Panc1 (cell line): Measurements from ENCODE around the gene ELOB. TPM values are rescaled to one million over a fixed set of nuclear protein-coding genes. Genes with fewer than 3 reads are reported as not detected.

Experiments
- ATAC-seq: fragments of 200-7000 bp; cut with Tn5 transposase; 2 replicates; pipeline ENCODE4 v1.9.1; 2020; ENCODE audit warnings: mild to moderate bottlenecking, moderate library complexity
- BruUV-seq: library from RNA; stranded (reverse); fragments of 400-500 nt; replicated peaks from 2 replicates; lab custom pipeline; 2021; lab: Mats Ljungman, UMichigan
- CTCF ChIA-PET: fragments of 300-600 bp; sonication (Branson Sonifier 250); formaldehyde crosslinking; loops from one replicate; lab custom pipeline; 2022; ENCODE audit warnings: antibody characterized with exemption; lab: Charles Lee
- POLR2A ChIA-PET: fragments of 300-600 bp; sonication (Branson Sonifier 250); formaldehyde crosslinking; loops from one replicate; lab custom pipeline; 2022; ENCODE audit warnings: antibody characterized with exemption; lab: Charles Lee
- DNase-seq: peaks from one replicate; pipeline ENCODE4 v3.0.0-alpha.2; 2010; ENCODE audit warnings: low read depth, low spot score
- H3K27ac ChIP-seq: 2 replicates; pipeline ENCODE4 v1.5.1; 2011; ENCODE audit warnings: mild to moderate bottlenecking, low read length, inconsistent platforms
- H3K27me3 ChIP-seq: fragments of 200-500 bp; sonication (Bioruptor generic); 2 replicates; pipeline ENCODE4 v1.6.0; 2014; ENCODE audit warnings: low read length, inconsistent platforms; ENCODE audit not compliant: control insufficient read depth, insufficient read depth
- H3K36me3 ChIP-seq: fragments of 200-500 bp; sonication (Bioruptor generic); 2 replicates; pipeline ENCODE4 v1.5.1; 2014; ENCODE audit warnings: inconsistent platforms, mild to moderate bottlenecking, low read length, moderate library complexity; ENCODE audit not compliant: control insufficient read depth, insufficient read depth
- H3K4me1 ChIP-seq: 2 replicates; pipeline ENCODE4 v1.5.1; 2011; ENCODE audit warnings: inconsistent platforms, mild to moderate bottlenecking, low read length, moderate library complexity; ENCODE audit not compliant: control insufficient read depth, insufficient read depth
- H3K4me3 ChIP-seq, 2 experiments: 2 replicates each; pipeline ENCODE4 v1.5.1; 2011 to 2012; ENCODE audit warnings: low read depth in 2 of 2, low read length in 2 of 2, mild to moderate bottlenecking in 2 of 2, inconsistent platforms in 1 of 2, moderate library complexity in 1 of 2
- H3K9me3 ChIP-seq: fragments of 200-500 bp; sonication (Bioruptor generic); 2 replicates; pipeline ENCODE4 v1.5.1; 2014; ENCODE audit warnings: low read depth, mild to moderate bottlenecking, inconsistent platforms, low read length, moderate library complexity; ENCODE audit not compliant: control insufficient read depth, insufficient read depth
- POLR2AphosphoS5 ChIP-seq: IDR thresholded peaks from 2 replicates; pipeline ENCODE4 v1.6.1; 2012; ENCODE audit warnings: mild to moderate bottlenecking, low read depth, low read length, moderate library complexity
- SIN3A ChIP-seq: IDR thresholded peaks from 2 replicates; pipeline ENCODE4 v1.6.1; 2012; ENCODE audit warnings: low read depth, mild to moderate bottlenecking, low read length, moderate library complexity, borderline replicate concordance; ENCODE audit not compliant: insufficient read depth
- TCF7L2 ChIP-seq: IDR thresholded peaks from 2 replicates; pipeline ENCODE4 v1.6.1; 2011; ENCODE audit warnings: mild to moderate bottlenecking, low read depth, low read length, inconsistent platforms
- in situ Hi-C: cut with HindIII; loops from 2 replicates; pipeline ENCODE4 v1.10.0; 2016; ENCODE audit warnings: low sequenced_read_pairs, low pct_unique_long_range_greater_than_20kb
- intact Hi-C: fragments of 100-400 bp; cut with micrococcal nuclease; formaldehyde crosslinking; loops from one replicate; pipeline ENCODE4 v1.10.0; 2022; ENCODE audit not compliant: unreplicated experiment
- total RNA-seq: library from RNA; stranded (reverse); gene quantifications from one replicate; pipeline ENCODE4 v1.2.1, GENCODE V29; 2021; ENCODE audit not compliant: unreplicated experiment
- TF ChIP-seq, protein P1 (sequence below), 2 experiments: IDR thresholded peaks; 2 replicates each; pipeline ENCODE4 v1.6.1; 2011 to 2012; ENCODE audit warnings: low read depth in 2 of 2, control low read depth in 1 of 2, low read length in 1 of 2, mild to moderate bottlenecking in 1 of 2, moderate library complexity in 1 of 2; ENCODE audit not compliant: insufficient read depth in 1 of 2
- TF ChIP-seq, protein P2 (sequence below): fragments of 450-650 bp; IDR thresholded peaks from 2 replicates; pipeline ENCODE4 v1.5.1; 2017; ENCODE audit warnings: mild to moderate bottlenecking

The ELOB gene
- total RNA-seq, 1 experiment from 2014 or later = 642 TPM

DNA sequence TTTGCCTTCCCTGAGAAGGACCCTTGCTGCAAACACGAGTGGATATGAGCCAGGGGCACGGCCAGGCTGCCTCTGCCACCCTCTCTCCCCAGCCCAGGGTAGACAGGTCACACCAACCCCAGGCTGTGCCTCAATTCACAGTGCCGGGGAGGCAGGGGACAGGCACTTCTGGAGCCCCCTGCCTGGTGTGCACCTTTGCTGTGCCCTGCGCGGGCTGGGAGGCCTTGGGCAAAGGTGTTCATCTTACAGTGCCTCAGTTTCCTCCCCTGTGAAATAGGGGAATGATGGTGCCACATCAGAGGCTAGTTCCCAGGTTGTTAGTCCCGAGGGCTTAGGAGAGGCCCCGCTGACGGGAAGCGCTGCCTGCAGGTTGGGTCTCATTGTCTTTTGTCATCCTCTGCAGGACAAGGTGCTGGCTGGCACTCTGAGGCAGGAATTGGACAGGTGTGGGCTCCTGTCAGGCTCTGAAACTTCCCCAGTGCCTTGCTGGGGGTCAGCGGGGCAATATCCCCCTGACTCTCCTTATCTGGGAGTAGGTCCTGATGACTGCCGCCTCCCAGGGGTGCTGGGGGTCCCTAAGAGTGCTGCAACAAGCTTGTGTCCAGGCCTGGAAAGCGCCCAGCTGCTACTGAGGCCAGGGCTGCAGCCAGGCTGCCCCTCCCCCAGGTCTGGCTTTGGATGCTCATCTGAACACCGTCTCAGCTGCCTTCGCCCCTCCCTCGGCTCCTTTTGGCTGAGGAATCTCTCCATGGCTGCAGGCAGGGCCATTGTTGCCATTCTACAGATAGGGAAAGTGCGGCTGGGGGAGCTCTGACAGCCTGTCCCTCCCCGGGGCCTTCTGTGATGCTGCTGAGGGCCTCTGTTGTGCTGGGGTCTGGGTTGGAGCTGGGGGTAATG, 43.1 kb upstream of the ELOB start:
- TF ChIP-seq, protein P1, sequence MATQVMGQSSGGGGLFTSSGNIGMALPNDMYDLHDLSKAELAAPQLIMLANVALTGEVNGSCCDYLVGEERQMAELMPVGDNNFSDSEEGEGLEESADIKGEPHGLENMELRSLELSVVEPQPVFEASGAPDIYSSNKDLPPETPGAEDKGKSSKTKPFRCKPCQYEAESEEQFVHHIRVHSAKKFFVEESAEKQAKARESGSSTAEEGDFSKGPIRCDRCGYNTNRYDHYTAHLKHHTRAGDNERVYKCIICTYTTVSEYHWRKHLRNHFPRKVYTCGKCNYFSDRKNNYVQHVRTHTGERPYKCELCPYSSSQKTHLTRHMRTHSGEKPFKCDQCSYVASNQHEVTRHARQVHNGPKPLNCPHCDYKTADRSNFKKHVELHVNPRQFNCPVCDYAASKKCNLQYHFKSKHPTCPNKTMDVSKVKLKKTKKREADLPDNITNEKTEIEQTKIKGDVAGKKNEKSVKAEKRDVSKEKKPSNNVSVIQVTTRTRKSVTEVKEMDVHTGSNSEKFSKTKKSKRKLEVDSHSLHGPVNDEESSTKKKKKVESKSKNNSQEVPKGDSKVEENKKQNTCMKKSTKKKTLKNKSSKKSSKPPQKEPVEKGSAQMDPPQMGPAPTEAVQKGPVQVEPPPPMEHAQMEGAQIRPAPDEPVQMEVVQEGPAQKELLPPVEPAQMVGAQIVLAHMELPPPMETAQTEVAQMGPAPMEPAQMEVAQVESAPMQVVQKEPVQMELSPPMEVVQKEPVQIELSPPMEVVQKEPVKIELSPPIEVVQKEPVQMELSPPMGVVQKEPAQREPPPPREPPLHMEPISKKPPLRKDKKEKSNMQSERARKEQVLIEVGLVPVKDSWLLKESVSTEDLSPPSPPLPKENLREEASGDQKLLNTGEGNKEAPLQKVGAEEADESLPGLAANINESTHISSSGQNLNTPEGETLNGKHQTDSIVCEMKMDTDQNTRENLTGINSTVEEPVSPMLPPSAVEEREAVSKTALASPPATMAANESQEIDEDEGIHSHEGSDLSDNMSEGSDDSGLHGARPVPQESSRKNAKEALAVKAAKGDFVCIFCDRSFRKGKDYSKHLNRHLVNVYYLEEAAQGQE (IDR thresholded peaks at IDR 0.05; ENCODE audit: insufficient read depth in 1 of 2, low read depth in 2 of 2, low read length in 1 of 2) = no peak
- TF ChIP-seq, protein P2, sequence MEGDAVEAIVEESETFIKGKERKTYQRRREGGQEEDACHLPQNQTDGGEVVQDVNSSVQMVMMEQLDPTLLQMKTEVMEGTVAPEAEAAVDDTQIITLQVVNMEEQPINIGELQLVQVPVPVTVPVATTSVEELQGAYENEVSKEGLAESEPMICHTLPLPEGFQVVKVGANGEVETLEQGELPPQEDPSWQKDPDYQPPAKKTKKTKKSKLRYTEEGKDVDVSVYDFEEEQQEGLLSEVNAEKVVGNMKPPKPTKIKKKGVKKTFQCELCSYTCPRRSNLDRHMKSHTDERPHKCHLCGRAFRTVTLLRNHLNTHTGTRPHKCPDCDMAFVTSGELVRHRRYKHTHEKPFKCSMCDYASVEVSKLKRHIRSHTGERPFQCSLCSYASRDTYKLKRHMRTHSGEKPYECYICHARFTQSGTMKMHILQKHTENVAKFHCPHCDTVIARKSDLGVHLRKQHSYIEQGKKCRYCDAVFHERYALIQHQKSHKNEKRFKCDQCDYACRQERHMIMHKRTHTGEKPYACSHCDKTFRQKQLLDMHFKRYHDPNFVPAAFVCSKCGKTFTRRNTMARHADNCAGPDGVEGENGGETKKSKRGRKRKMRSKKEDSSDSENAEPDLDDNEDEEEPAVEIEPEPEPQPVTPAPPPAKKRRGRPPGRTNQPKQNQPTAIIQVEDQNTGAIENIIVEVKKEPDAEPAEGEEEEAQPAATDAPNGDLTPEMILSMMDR = no peak
- no peak for TF ChIP-seq TCF7L2
- Histone ChIP-seq H3K4me3 (no peak overlapping the region), H3K36me3 (no peaks in the 10 kb centered on the region), H3K27ac (no peak overlapping the region), H3K4me1 (peaks cover 29% of the 10 kb centered on the region), H3K27me3 (no peaks in the 10 kb centered on the region), H3K9me3 (no peaks in the 10 kb centered on the region)
- no TSS peak for BruUV-seq
- DNase-seq (no peak), ATAC-seq (no peak)
- in situ Hi-C loops (no loop called here), intact Hi-C loops (no loop called here)
- ChIA-PET CTCF (no interaction called here), POLR2A (interaction anchor here (0.6 kb wide), 1 partner anchor 104 kb away, joined by 3 read pairs; no protein-coding TSS in a partner anchor)

DNA sequence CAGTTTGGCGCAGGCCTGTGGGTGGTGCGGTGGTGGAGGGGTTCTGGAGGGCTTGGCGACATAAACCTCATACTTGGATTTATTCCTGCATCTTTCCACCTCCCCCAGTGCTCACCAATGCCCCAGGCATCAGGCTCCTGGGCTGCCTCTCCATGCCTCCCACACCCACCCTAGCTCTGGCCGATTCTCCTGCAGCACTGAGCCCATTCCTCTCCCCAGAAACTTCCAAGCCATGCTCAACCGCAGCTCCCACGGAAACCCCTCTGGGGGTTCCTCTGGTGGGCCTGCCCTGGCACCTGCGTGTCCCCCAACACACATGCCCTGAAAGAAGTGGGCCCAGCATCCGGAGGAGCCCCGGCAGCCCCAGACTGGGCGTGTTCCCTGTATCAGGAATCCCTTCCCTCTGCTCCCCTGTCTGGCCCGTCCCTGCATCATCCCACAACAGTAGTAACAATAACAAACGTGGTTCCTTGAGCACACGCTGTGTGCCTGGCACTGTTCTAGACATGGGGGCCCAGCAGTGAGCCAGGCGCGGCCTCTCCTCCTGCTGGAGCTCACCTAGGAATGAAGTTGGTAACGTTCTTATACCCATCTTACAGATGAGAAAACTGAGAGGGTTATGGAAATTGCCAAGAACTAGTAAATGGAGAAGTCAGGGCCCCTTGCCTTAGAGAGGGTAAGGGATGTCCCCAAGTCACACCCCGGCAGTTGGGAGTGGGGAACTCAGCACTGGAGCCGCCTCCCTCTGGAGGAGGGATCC, 42.3 kb upstream of the ELOB start:
- no peaks in the 10 kb centered on the region for H3K27me3 ChIP-seq
- TF ChIP-seq POLR2AphosphoS5 (no peak), SIN3A (no peak), TCF7L2 (no peak)
- TF ChIP-seq, protein P1 (IDR thresholded peaks at IDR 0.05; ENCODE audit: insufficient read depth in 1 of 2, low read depth in 2 of 2, low read length in 1 of 2) = no peak
- TF ChIP-seq, protein P2 = no peak
- ChIA-PET CTCF (no interaction called here), POLR2A (no interaction called here)
- no peaks in the 10 kb centered on the region for H3K36me3 ChIP-seq
- H3K4me1 ChIP-seq = peaks cover 31% of the 10 kb centered on the region
- BruUV-seq = no TSS peak
- ATAC-seq = no peak; the same call in 1 of the 2 replicates
- 0 out of 2 replicates have a peak overlapping the region, but pooled peaks have one; percentile 2 for H3K27ac ChIP-seq
- no peaks in the 10 kb centered on the region for H3K9me3 ChIP-seq
- in situ Hi-C loops (no loop called here), intact Hi-C loops (no loop called here)
- H3K4me3 ChIP-seq = no peak overlapping the region
- no peak for DNase-seq
